Endometrial microvascular endothelial cells (primary cell): Measurements from ENCODE around the gene AKAP13. TPM values are rescaled to one million over a fixed set of nuclear protein-coding genes. Genes with fewer than 3 reads are reported as not detected.

ENCODE experiments used
- in situ Hi-C: cut with HindIII; loops from 2 replicates; pipeline ENCODE4 v1.10.0; 2017; ENCODE audit warnings: low sequenced_read_pairs, low pct_unique_long_range_greater_than_20kb; ENCODE audit errors: inconsistent ontology term
- total RNA-seq: library from RNA; depleted of rRNA; stranded (reverse); fragments of >200 nt; gene quantifications from one replicate; pipeline ENCODE4 v1.2.3, GENCODE V29; 2015; ENCODE audit errors: inconsistent ontology term

The AKAP13 gene
- total RNA-seq, 1 donor from 2014 or later = 27.7 TPM

DNA sequence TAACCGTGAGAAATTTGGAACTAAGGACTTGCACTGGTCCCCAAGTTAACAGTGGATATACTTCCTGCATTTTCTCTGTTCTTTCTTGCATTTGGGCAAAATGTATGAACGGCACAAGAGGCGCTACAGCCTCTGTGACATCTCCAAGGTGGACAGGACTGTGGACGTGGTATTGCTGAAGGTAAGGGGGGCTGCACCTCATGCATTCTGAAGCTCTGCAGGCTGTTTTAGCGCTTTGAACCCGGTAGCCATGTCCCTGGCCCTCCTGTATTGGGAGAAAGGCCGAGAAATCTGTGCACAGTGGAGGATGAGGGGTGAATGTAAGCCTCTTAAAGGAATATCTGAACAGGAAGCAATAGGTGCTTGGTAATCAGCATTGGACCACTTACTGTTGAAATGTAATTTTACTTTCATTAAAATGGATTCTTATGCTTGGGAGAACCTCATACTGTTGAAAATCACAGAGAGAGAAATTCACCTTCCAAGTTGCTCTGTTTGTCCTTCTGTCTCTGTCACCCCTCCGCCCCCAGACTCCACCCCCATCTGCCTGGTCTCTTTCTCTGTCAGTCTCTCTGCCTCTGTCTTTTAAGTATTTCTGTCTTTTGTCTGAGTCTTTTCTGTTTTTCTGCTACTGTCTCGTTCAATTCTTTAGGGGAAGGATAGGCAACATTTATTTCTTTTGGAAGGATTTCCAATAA lies 239.7 kb downstream of the AKAP13 start:
- in situ Hi-C loops = loop anchor here (5.0 kb wide), 1 partner anchor 73 kb away; no protein-coding TSS in a partner anchor

DNA sequence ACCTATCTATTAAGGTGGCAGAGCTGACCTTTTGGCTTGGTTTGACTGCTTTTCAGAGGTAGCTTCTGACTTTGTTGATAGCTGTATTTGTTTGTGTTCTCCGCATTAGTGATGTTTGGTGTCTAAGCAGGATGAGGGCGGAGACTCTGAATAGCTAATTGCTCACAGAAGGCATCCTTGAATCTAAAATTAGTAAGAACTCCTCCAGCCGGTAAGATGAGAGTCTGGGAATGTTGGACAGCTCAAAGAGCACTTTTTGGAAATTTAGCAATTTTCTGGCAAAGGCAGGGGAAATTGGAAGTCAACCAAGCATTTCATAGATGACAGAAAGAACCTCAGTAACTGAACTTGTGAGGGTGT lies 240.3 kb downstream of the AKAP13 start:
- in situ Hi-C loops = no loop called here

DNA sequence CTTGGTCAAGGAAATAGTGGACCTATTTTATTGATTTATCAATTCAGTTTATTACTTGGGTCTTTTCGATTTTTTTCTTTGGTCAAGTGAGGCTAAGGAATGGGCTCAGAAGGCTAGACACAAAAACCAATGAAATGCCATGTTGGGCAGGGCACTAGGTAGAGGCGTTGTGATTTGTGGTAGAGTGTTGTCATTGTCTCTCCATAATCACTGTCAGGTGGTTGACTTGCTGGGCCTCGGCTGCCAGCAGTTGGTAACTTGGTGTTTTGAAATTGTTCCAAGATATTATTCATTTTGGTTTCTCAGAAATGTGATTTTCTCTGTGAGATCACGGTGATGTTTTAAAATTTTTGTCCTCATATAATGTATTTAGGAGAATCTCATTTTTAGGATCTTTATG lies 240.7 kb downstream of the AKAP13 start:
- in situ Hi-C loops = no loop called here

DNA sequence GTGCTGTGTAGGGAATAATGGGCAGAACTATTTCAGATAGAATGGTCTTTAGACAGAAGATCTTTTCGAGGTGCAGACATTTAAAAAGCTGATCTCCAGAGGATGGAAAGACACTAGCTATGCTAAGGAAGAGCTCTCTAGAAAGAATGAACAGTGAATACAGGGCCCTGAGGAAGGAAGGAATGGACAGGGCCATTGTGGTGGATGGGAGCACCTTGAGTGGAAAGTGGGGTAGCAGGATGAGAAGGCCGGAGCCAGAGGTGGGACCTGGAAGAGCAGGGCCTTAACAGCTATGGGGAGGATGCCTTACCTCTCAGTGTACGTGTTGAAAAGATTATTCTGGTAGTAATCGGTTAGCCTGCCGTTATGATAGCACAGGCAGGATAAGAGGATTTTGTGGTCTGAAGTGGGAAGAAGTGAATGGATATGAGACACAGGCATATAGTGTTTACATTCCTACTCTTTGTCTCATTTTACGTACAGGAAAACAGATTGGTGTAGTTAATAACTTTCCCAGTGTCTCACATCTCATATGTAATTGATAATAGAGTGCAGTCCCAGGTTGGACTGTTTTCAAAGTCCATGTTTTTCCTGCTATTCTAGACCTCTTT lies 241.9 kb downstream of the AKAP13 start:
- in situ Hi-C loops = no loop called here

DNA sequence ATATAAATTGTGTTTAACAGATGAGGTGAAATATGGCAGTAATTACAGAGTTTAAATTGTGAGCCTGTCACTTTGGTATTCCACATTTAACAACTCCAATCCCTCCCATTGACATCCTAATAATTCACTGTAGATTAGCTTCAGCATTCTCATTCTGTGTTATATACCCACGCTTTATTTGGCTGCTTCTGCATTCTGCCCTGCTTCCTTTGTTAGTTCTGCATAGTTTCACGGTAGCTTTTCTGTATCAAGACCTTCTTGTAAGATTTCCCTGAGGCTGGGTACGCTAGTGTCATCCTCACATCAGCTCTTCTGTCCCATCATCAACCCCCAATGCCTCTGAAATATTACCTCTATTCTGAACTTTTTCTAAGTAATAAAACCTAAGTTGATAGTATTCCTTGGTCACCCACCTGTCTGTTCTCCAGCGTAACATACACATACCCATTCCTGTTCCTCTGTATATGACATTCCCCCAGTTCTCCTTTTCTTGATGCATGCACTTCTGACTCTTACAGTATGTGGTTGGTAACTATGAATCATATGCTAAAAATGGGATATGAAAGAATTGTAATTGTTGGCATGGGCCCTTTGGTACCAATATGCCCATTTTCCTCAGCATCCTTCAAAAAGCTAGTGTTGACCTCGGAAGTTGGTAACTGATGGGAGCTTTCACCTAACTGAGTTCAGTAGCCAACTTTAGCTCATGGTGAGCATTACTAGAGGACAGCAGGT lies 243.1 kb downstream of the AKAP13 start:
- in situ Hi-C loops = no loop called here

DNA sequence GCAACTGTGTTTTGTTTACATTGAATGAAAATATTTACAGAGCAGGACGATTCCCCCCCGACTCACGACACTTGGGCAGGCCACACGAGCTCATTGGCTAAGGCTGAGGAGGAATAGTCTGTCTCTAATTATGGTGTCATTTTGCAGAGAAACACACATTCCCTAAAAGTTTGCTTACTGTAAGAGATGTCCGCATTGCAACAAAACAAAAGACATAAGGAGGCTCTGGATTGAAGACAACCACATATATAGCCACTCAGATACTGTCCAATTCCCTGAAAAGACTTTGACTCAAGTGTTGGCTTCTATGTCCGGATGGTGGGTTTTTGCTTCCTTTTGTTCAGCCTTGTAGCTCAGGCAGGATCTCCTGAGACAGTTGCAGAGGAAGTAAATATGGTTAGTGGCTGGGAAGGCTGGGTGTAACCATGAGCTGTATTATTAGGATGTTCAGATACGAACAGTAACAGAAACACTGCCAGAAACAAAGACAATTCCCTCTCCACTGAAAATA lies 243.9 kb downstream of the AKAP13 start:
- in situ Hi-C loops = no loop called here

DNA sequence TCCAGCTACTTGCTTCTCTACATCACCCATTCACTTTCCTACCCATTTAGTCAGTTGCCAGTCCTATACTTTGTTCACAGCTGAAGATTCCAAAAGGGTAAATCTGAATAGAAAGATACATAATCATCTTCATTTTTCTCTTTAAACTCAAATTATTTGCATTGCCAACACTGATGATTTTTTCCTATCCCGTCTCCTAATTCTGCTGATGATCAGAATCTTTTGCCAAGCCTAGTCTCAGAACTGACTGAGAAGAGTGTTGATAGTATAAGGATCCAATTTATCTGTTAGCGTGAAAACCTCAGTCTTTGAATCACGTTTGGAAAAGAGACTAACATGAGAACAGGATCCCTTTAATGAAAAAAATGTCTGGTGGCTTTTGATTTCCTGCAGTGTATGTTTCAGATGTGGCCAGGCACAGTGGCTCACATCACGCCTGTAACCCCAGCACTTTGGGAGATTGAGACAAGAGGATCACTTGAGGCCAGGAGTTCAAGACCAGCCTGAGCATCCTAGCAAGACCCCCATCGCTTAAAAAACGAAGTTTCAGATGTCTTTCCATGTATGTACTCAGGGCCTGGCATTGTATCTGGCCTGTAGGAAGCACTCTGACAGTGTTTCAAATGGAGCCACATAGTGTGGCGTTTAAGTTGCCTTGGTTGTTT lies 244.9 kb downstream of the AKAP13 start:
- in situ Hi-C loops = no loop called here

DNA sequence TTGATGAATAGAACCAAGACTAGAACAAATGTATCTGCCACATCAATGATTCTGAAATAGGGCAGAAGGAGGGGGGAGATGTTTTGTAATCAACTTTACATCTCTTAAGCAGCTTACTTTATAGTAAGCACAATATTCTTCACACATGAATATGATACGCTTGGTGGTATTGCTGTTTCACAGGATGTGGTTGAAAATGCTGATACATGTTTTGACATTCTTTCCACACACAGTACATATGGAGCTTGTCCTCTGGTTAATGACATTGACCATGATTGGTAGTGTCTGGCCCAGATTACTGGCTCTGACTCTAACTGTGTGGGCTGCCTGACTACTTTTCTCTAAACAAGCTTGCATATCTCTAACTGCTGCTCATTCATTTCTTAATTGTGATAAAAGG lies 245.5 kb downstream of the AKAP13 start:
- in situ Hi-C loops = no loop called here

DNA sequence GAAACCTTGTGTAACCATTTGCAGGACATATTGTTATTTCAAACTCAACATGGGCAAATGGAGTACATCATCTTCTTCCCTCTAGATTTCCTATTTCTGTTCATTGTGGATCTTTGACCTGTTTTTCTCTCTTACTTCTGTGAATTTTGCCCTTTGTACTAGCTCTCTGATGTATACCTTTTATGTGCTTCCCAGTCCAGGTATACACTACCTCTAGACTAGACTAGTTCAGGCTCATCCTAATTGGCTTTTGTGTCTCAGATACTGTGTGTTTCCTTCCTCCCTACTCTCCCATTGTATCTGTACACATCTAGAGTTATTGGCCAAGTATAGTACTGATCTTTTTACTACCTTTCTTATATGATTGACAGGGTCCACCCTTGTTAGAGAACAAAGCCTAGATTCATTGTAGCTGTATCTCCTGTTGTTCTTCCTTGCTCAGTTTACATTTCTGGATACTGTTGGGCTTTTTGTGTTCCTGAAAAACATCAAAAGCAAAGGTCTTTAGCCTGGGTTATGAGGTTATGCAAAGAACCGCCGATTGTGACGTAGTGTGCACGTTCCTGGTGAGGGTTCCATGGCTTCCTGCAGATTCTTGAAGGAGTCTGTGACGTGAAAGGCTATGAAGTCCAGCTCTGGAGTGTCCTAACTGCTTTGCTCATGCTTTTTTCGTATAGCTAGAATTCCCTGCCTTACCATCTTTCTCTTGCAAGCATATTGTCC lies 247.0 kb downstream of the AKAP13 start:
- in situ Hi-C loops = no loop called here

DNA sequence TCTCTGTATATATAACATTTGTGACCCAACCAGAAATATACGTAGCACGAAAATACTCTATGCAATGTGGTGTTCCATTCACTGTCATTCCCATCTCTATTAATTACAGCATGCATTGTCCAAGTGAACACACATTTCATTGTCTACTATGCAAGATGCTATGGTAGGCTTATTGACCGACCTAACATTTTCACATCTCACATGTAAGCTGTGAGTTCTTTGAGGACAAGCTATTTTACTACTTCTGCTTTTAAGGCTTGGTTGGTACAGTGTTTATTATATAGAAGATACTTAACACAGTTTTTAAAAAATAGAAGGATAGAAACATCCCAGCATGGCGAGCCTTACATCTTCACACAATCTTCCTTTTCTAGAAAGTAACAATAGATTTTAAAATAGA lies 249.9 kb downstream of the AKAP13 start:
- in situ Hi-C loops = no loop called here

DNA sequence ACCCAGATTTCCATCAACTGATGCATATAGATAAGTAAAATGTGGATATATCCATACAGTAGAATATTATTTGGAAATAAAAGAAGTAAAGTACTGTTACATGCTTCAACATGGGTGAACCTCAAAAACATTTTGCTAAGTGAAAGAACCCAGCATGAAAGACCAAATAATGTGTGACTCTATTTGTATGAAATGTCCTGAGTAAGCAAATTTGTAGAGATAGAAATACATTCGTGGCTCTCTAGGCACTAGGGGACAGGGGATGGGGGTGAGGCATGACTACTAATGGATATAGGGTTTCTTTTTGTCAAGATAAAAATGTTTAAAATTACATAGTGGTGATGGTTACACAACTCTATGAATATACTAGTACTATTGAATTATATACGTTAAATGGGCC lies 250.6 kb downstream of the AKAP13 start:
- in situ Hi-C loops = no loop called here

DNA sequence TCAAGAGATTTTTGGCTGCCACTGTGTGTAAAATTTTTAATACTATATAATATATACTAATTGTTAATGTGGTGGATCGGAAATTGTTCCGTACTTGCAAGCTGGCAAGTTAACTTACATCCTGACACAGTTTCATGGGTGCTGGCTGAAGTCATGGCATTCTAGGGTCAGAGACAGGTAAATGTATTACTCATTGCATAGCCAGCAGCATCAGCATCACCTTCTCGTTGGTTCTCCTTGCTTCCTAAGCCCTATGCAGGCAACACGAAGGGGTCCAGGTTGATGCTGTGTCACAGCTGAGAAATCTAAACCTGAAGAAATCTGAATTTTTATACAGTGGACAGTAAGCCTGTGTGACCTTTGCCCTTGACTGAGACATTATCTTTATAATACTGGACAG lies 251.6 kb downstream of the AKAP13 start:
- in situ Hi-C loops = no loop called here

DNA sequence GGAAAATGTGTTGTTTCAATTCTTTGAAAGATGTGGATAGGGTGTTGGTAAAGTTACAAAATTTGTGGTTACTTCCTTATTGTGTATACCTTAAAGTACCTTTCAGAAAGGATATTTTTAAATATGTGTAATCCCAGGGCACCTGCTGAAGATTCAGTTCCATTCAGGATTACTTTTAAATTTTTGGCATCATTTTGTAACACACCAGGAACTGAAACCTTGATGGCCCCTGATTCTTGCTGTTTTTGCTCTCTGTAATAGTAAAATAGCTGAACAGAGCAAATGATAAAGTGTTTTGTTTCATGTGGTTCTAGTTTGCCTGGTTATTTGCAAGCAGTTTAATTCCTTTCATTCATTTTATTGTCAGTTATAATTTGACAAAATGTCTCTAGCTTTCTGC lies 253.5 kb downstream of the AKAP13 start:
- in situ Hi-C loops = no loop called here

DNA sequence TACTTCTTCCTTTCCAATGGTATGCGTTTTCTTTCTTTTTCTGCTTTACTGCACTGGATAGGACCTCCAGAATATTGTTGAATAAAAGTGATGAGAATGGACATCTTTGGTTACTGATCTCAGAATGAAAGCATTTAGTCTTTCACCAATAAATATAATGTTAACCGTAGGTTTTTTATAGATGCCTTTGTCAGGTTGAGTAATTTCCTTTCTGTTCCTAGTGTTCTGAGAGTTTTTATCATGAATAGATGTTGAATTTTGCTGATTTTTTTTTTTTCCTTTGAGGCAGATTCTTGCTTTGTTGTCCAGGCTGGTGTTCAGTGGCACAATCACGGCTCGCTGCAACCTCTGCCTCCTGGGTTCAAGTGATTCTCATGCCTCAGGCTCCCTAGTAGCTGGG lies 255.9 kb downstream of the AKAP13 start:
- in situ Hi-C loops = no loop called here

DNA sequence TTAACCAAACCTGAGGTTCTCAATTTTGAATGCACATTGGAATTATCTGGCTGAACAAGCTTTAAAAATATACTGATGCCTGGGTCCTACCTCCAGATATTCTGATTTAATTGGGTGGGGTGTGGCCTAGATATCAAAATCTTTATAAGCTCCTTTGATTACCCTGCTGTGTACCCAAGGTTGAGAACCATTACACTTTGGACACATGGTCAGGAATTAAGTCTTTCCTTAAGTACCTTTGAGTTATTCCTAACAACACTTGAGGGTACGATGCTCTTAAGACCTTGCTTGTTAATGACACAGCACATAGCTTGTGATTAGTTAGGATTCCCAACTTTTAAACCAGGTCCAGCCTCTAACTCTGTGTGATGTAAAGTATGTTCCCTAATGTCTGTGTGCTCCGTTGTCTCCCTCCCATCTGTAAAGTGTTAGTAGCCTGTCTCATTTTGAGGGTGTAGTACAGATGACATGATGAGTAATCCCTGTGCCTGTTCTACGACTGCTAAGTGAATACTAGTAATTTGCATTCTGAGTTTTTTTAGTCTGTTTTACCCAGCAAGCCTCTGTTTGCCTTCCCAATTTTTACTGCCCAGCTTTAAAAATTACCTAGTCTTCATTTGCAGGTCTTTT lies 259.5 kb downstream of the AKAP13 start:
- in situ Hi-C loops = no loop called here

DNA sequence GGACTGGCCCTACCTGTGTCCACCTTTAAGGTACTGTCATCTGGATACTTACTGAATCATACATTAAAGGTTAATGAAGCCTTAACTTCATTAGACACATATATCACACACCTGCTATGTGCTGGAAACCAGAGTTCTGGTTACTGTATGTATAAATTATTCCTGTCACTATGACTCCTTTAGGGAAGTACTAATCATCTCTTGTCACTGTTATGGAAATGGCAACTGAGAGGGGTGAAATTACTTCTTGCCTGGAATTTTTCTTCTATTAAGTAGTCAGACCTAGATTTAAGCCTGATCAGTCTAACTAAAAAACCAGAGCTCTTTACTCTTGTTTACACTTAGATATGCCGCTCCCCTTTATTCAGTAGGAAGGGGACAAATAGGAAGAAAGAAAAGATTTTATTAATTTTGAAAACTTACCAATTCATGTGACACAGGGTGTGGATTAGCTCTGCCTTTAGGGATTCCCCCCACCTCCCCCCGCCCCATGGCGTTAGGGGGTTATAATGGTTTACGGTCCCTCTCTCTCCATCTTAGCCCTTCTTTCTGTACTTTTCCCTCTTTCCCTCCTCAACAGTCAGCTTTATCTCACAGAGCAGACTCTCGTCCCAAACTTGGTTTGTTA lies 261.8 kb downstream of the AKAP13 start:
- in situ Hi-C loops = no loop called here

DNA sequence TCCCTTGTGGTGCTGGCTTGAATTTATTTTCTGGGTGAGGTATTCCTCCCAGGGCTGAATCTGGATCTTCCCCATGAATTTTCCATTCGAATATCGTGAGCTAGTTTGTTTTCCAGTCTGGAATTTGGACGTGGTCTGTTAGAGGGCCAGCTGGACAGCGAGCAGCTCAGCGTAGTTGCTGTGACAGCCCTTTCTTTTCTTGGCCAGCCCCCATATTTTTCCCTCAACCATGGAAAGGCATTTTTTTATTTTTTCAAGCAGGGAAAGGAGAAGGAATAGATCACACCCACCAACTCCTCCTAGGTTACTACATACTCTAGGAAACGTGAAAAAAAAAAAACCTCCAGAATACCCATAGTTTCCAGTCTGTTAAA lies 262.3 kb downstream of the AKAP13 start:
- in situ Hi-C loops = no loop called here

DNA sequence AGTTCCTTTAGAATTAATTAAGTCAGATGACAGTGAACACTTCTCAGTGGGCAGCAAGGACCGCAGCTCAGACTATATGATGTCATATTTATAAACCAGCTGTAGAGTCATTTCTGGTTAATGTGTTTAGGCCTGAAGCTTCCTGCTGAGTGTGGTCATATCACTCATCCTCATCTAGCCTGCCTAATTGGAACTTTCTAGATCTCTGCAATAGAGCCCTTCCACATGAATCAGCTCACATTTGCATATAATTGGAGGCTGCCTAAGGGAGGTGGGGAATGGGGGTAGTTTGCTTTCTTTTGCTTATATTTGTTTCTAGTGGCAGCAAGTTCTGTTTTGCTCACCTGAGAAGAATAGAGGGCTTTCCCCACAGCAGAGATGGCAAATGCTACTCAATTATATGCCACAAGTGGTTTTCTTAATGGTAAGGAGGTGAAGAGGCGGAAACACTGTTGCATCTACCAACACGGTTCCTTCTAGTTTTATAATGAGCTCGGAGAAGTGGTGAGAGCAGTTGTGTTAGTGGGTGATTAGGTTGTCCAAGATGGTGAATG lies 266.2 kb downstream of the AKAP13 start:
- in situ Hi-C loops = no loop called here
